ENCODE measurements around the gene MMAB.

MMAB gene

GRCh38 chr12:109586385-109587296 is 13.3 kb upstream of the MMAB start:
- DNase-seq: no peak

- DNase-seq: no peak
Observed at GRCh38 chr12:109583733-109584132, 10.4 kb upstream of the MMAB start.

GRCh38 chr12:109582636-109583035 is 9.3 kb upstream of the MMAB start:
- DNase-seq: no peak

DNA sequence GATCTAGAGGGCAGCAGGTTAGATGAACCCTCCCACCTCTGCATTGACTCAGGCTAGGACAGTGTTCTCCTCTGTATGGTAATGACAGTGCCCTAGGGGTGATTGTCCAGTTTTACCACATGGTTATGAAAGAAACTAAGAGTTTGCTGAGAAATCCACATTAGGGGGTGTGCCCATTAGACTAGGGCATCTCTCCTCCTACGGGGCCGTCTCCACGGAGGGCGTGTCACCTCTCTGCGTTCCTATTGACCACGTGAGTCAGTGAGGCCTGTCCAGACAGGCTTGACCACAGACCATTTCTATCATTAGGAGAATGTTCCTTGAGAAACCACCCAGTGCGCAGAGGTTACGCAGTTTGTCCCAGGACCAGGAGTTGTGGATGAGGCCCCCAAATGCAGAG is 8.6 kb upstream of the MMAB start:
- DNase-seq: no peak

GRCh38 chr12:109581334-109581691 is 8.0 kb upstream of the MMAB start:
- no peak for DNase-seq

GRCh38 chr12:109580684-109581333 is 7.5 kb upstream of the MMAB start:
- DNase-seq: no peak

DNA sequence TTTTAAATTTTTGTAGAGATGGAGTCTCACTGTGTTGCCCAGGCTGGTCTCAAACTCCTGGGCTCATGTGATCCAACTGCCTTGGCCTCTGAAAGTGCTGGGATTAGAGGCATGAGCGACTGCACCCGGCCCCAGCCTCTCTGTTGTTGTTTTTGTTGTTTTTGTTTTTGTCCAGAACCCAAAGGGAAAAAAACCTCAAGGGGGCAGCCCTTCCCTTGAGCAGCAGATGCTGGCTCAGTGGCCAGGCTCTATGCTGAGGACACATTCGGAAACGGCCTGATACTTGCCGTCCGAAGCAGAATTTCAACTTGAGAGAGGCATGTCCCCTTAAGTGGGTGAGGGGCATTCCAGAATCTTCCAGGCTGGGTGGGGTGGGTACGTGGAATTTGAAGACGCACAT is 7.0 kb upstream of the MMAB start:
- peak in 1 of 51 donors; percentile 17 for DNase-seq

DNA sequence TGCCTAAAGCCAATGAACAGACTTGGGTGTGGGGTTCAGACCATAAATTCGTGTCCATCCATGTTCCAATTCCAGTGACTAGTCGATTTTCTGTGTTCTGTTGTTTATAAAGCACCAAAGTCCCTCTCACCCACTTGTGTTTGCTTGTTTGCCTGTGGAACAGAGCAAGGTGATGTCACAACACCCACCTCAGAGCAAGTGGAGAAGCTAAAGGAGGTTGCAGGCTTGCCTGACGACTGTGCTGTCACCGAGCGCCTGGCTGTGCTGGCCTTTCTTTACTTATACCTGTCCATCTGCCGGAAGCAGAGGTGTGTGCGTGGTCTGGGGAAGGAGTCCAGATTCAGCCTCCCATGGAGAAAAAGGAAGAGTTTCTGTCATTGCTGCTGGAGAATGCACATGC is 6.3 kb upstream of the MMAB start:
- DNase-seq: no peak

DNA sequence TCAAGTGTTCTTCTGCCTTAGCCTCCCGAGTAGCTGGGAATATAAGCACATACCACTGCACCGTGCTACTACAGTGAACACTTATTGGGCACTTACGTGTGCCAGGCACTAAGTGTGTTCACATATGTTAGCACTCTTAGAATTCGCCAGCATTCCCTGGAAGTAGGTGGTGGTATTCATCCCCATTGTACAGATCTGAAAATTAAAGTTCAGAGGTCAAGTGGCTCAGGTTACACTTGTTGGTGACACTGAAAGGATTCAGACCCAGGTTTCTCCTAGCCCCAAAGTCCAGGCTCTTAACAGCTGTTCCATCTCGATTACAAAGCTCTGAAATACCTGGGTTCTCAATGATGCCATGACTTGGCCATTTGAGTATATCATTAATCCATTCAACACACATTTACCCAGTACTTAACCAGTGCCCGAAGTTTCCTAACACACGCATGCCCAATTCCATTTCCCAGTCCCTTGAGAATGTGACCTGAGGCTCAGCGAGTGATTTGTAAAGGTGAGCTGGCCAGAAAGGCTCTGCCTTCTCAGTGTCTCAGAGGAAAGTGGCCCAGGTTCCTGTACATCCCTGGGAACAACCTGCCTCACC is 5.1 kb upstream of the MMAB start:
- DNase-seq: no peak

GRCh38 chr12:109577311-109577710 is 4.0 kb upstream of the MMAB start:
- no peak for DNase-seq

- DNase-seq: no peak
Observed at GRCh38 chr12:109575683-109576082, 2.4 kb upstream of the MMAB start.

DNA sequence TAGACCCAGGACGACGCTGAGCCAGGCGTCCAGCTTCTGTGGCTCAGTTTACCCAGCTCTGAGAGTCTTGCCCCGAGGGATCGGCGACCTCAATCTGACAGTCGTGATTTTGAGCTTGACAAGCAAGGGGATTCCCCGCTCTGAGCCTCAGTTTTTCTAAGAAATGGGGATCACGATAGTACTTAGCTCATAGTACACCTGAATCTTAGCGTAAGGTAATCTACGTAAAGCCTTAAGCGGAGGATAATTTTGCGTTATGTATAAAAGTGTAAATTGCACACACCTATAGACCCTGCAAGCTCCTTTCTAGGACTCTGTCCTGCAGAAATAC is 575 bp upstream of the MMAB start:
- DNase-seq: no peak

DNA sequence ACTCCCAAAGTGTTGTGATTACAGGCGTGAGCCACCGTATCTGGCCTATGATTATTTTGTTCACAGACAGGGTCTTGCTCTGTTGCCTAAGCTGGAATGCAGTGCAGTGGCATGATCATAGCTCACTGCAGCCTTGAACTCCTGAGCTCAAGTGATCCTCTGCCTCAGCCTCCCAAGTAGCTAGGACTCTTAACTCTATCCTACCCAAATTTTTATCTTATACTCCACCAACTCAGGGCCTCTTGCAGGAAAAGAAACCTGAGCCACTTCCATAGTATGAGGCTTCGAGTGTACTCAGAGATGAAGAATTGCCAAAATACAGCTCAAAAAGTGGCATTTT is 828 bp downstream of the MMAB start:
- DNase-seq: no peak

DNA sequence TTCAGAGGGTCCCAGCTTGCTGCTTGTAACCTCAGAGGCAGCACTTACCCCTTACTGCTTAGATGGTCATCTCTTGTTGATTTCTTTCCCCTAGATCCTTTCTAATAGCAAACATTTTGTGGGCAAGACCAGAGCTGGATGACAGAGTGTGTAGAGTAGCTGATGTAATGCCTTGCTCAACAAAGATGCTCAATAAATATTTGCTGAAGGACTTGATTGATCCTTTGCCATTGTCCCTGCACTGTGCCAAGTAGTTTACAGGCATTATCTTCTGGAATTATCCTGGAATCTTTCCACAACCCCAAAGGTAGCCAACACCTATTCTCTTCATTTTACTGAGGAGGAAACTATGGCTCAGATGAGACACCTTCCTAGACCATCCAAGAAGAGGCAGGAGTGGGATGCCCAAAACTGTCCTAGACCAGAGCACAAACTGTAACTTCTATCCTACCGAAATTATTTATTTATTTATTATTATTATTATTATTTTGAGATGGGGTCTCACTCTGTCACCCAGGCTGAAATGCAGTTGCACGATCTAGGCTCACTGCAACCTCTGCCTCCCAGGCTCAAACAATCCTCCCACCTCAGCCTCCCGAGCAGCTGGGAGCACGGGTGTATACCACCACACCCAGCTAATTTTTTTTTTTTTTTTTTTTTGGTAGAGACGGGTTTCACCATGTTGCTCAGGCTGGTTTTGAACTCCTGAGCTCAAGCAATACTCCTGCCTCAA is 1.4 kb downstream of the MMAB start:
- DNase-seq: no peak

DNA sequence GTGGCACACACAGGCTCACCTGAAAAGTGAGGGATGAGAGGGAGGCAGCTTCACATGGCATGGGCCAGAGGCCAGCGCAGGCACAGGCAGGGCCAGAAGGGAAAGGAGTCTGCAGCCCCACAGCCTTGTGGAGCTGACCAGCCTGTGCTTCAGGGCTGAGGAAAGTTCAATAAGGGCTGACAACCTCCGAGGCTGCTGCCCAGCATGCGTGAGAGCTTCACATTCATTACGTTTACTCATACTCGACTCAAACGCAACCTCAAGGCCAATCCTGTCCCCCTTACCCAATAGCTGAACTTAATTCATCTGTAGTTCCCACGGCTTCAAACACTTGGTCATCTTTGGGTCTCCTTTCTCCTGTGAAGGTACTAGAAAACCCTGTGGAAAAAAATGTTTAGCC is 4.8 kb downstream of the MMAB start:
- no peak for DNase-seq

DNA sequence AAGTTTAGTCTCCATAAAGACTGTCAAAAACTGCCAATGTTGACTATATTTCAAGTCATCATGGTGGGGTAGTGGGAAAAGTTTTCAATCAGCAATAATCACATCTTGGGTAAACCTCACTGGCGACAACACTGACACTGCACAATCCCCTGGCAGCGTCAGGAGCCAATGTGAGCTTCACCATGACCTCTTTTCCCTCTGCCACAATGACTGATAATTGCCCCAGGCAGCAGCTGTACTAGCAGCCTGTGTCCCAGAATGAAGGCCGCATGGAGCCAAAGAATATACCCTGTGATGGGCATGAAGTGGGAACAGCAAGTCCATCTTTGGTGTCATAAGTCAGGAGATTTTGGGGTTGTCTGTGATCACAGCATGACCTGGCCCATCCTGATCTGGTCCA is 5.3 kb downstream of the MMAB start:
- no peak for DNase-seq

DNA sequence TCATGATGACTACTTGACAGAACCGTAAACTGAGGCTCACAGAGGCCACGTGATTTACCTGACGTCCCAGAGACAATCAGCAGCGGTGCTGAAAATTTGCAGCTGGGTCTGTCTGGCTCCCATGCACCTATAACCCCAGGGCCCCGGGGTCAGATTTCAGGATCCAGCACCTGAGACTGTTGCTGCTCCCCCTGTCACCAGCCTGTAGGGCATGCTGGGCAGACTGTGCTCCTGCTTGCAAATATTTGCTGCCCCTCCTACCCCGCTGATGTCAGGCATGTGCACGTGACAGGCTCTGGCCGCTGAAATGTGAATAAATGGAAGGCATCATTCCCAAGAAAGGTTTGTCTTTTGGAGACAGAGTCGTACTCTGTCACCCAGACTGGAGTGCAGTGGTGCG is 6.0 kb downstream of the MMAB start:
- no peak for DNase-seq

- no peak for DNase-seq
Observed at GRCh38 chr12:109566424-109566823, 6.9 kb downstream of the MMAB start.

- no peak for DNase-seq
Observed at GRCh38 chr12:109563291-109564284, 9.7 kb downstream of the MMAB start.

DNA sequence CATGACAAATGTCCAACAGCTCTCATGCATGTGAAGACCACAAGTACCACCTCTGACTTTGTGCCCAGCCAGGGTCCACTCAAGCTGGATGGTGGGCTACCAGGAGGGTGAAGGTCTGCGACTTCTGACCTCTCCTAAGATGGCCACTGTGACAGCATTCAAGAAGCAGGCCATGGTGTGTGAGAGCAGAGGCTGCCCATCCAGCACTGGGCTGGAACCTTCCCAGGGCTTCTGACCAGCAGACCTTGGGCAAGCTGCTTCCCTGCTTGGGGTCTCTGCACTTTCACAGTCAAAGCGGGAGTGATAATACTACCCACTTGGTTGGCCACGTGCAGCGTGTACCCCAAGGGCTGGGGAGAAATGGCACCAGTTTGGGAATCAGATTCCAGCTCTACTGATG is 10.4 kb downstream of the MMAB start:
- DNase-seq: no peak

- no peak for DNase-seq
Observed at GRCh38 chr12:109561711-109562030, 11.6 kb downstream of the MMAB start.
